KOPT-K1 (cell line): ENCODE measurements around the gene SMYD3.

Experiments
- H3K27ac ChIP-seq: fragments of 200-600 bp; sonication (generic); 2 replicates; pipeline ENCODE4 v1.5.1; 2016; ENCODE audit warnings: antibody characterized with exemption, mild to moderate bottlenecking, low read depth, low read length; ENCODE audit not compliant: poor library complexity, severe bottlenecking
- H3K36me3 ChIP-seq: fragments of 200-600 bp; sonication (generic); 2 replicates; pipeline ENCODE4 v1.5.1; 2017; ENCODE audit warnings: antibody characterized with exemption, mild to moderate bottlenecking, low read length, moderate library complexity; ENCODE audit not compliant: insufficient read depth
- H3K9me3 ChIP-seq: fragments of 200-600 bp; sonication (generic); 2 replicates; pipeline ENCODE4 v1.5.1; 2017; ENCODE audit warnings: antibody characterized with exemption, low read length, mild to moderate bottlenecking; ENCODE audit not compliant: insufficient read depth, poor library complexity, severe bottlenecking

SMYD3 gene

GRCh38 chr1:246214708-246215509 lies 292.2 kb downstream of the SMYD3 start:
- Histone ChIP-seq H3K36me3 (no peaks in the 10 kb centered on the region; the same call in 1 of the 2 replicates), H3K9me3 (peaks cover 3% of the 10 kb centered on the region), H3K27ac (no peak overlapping the region)

GRCh38 chr1:246213947-246214346 lies 293.1 kb downstream of the SMYD3 start:
- no peaks in the 10 kb centered on the region for H3K36me3 ChIP-seq
- no peaks in the 10 kb centered on the region for H3K9me3 ChIP-seq
- H3K27ac ChIP-seq: no peak overlapping the region

GRCh38 chr1:246213502-246213901 lies 293.6 kb downstream of the SMYD3 start:
- Histone ChIP-seq H3K27ac (no peak overlapping the region), H3K36me3 (no peaks in the 10 kb centered on the region), H3K9me3 (no peaks in the 10 kb centered on the region)

GRCh38 chr1:246213036-246213435 lies 294.0 kb downstream of the SMYD3 start:
- no peak overlapping the region for H3K27ac ChIP-seq
- H3K9me3 ChIP-seq: no peaks in the 10 kb centered on the region
- no peaks in the 10 kb centered on the region for H3K36me3 ChIP-seq

- no peak overlapping the region for H3K27ac ChIP-seq
- no peaks in the 10 kb centered on the region for H3K36me3 ChIP-seq
- H3K9me3 ChIP-seq: no peaks in the 10 kb centered on the region
Measured at GRCh38 chr1:246212013-246212412, 295.1 kb downstream of the SMYD3 start.

- Histone ChIP-seq H3K27ac (no peak overlapping the region), H3K36me3 (no peaks in the 10 kb centered on the region), H3K9me3 (no peaks in the 10 kb centered on the region)
Measured at GRCh38 chr1:246210756-246211155, 296.3 kb downstream of the SMYD3 start.

GRCh38 chr1:246208105-246208504 lies 299.0 kb downstream of the SMYD3 start:
- Histone ChIP-seq H3K36me3 (no peaks in the 10 kb centered on the region), H3K9me3 (no peaks in the 10 kb centered on the region), H3K27ac (no peak overlapping the region)

- Histone ChIP-seq H3K27ac (no peak overlapping the region), H3K36me3 (no peaks in the 10 kb centered on the region), H3K9me3 (no peaks in the 10 kb centered on the region)
Measured at GRCh38 chr1:246203180-246203579, 303.9 kb downstream of the SMYD3 start.

- Histone ChIP-seq H3K36me3 (no peaks in the 10 kb centered on the region), H3K9me3 (no peaks in the 10 kb centered on the region), H3K27ac (no peak overlapping the region)
Measured at GRCh38 chr1:246200738-246201137, 306.3 kb downstream of the SMYD3 start.

- no peaks in the 10 kb centered on the region for H3K9me3 ChIP-seq
- H3K36me3 ChIP-seq: no peaks in the 10 kb centered on the region
- H3K27ac ChIP-seq: no peak overlapping the region
Measured at GRCh38 chr1:246200225-246200624, 306.9 kb downstream of the SMYD3 start.

- no peaks in the 10 kb centered on the region for H3K36me3 ChIP-seq
- no peaks in the 10 kb centered on the region for H3K9me3 ChIP-seq
- H3K27ac ChIP-seq: no peak overlapping the region
Measured at GRCh38 chr1:246199086-246199645, 307.9 kb downstream of the SMYD3 start.

- H3K36me3 ChIP-seq: no peaks in the 10 kb centered on the region
- H3K27ac ChIP-seq: no peak overlapping the region
- H3K9me3 ChIP-seq: no peaks in the 10 kb centered on the region
Measured at GRCh38 chr1:246198115-246198816, 308.8 kb downstream of the SMYD3 start.

GRCh38 chr1:246197076-246197475 lies 310.0 kb downstream of the SMYD3 start:
- Histone ChIP-seq H3K27ac (no peak overlapping the region), H3K36me3 (no peaks in the 10 kb centered on the region), H3K9me3 (no peaks in the 10 kb centered on the region)

- H3K9me3 ChIP-seq: no peaks in the 10 kb centered on the region
- H3K36me3 ChIP-seq: no peaks in the 10 kb centered on the region
- H3K27ac ChIP-seq: no peak overlapping the region
Measured at GRCh38 chr1:246195296-246195695, 311.8 kb downstream of the SMYD3 start.

- no peaks in the 10 kb centered on the region for H3K36me3 ChIP-seq
- H3K9me3 ChIP-seq: no peaks in the 10 kb centered on the region
- H3K27ac ChIP-seq: no peak overlapping the region
Measured at GRCh38 chr1:246193537-246193936, 313.5 kb downstream of the SMYD3 start.
